H1 (cell line): ENCODE data around the gene LMO2. TPM values are rescaled to one million over a fixed set of nuclear protein-coding genes. Genes with fewer than 3 reads are reported as not detected.

Experiments
- CTCF ChIA-PET: fragments of 300-600 bp; sonication (Branson Sonifier 250); formaldehyde crosslinking; loops from one replicate; lab custom pipeline; 2021; ENCODE audit not compliant: partially characterized antibody; lab: Charles Lee
- POLR2A ChIA-PET: fragments of 300-600 bp; sonication (Branson Sonifier 250); formaldehyde crosslinking; loops from one replicate; lab custom pipeline; 2021; ENCODE audit warnings: inconsistent platforms; ENCODE audit not compliant: partially characterized antibody; lab: Charles Lee
- DNase-seq, 2 experiments: peaks; one replicate each; pipeline versions ENCODE4 v3.0.0 to v3.0.0-alpha.2; 2010 to 2022; ENCODE audit warnings: low spot score in 2 of 2, low read depth in 1 of 2, mixed read lengths in 1 of 2
- FAIRE-seq: peaks from 2 replicates; lab custom pipeline; 2011; peaks lifted over from hg19 to GRCh38; lab: Jason Lieb, UNC
- H2AFZ ChIP-seq: 2 replicates; pipeline ENCODE4 v1.8.1; 2012; ENCODE audit warnings: low read length, inconsistent platforms
- H2AK5ac ChIP-seq: 2 replicates; pipeline ENCODE4 v1.6.1; 2013; ENCODE audit warnings: low read depth, low read length
- H2BK120ac ChIP-seq: replicated peaks from 2 replicates; pipeline ENCODE3; 2013; ENCODE audit warnings: low read depth, low read length, inconsistent platforms
- H2BK12ac ChIP-seq: 2 replicates; pipeline ENCODE4 v1.6.1; 2013; ENCODE audit warnings: low read depth, low read length
- H2BK15ac ChIP-seq: 2 replicates; pipeline ENCODE4 v1.6.1; 2013; ENCODE audit warnings: low read length
- H2BK20ac ChIP-seq: 2 replicates; pipeline ENCODE4 v1.6.1; 2013; ENCODE audit warnings: low read length
- H2BK5ac ChIP-seq: 2 replicates; pipeline ENCODE4 v1.6.1; 2013; ENCODE audit warnings: low read depth, low read length
- H3K14ac ChIP-seq: 2 replicates; pipeline ENCODE4 v1.6.1; 2013; ENCODE audit warnings: inconsistent platforms; ENCODE audit not compliant: insufficient read length
- H3K18ac ChIP-seq: 2 replicates; pipeline ENCODE4 v1.6.1; 2013; ENCODE audit warnings: low read length; ENCODE audit errors: extremely low read depth
- H3K23ac ChIP-seq: 2 replicates; pipeline ENCODE4 v1.6.1; 2013; ENCODE audit warnings: inconsistent platforms; ENCODE audit not compliant: insufficient read length
- H3K23me2 ChIP-seq: 2 replicates; pipeline ENCODE4 v1.6.1; 2013; ENCODE audit warnings: low read depth, low read length
- H3K27ac ChIP-seq: 2 replicates; pipeline ENCODE4 v1.6.1; 2011; ENCODE audit warnings: low read depth, low read length, inconsistent platforms
- H3K27me3 ChIP-seq, 4 experiments: replicated peaks in 1 of 4; 1 replicate in 1 of 4; 2 replicates in 3 of 4; pipeline versions ENCODE4 v1.6.1 to v1.8.1; 2011 to 2013; ENCODE audit warnings: low read length in 3 of 4, mild to moderate bottlenecking in 3 of 4, inconsistent platforms in 2 of 4, mixed read lengths in 2 of 4, moderate library complexity in 1 of 4; ENCODE audit not compliant: control insufficient read depth in 3 of 4, insufficient read depth in 3 of 4; ENCODE audit errors: extremely low read depth in 1 of 4
- H3K36me3 ChIP-seq, 4 experiments: 2 replicates each; pipeline versions ENCODE4 v1.6.1 to v1.8.1; 2011 to 2013; ENCODE audit warnings: mild to moderate bottlenecking in 4 of 4, low read length in 3 of 4, moderate library complexity in 2 of 4, control low read depth in 1 of 4, inconsistent platforms in 1 of 4; ENCODE audit not compliant: insufficient read depth in 4 of 4, control insufficient read depth in 2 of 4
- H3K4ac ChIP-seq: replicated peaks from 2 replicates; pipeline ENCODE3; 2013; ENCODE audit warnings: low read length, low read depth, mixed read lengths, inconsistent platforms; ENCODE audit not compliant: insufficient read length
- H3K4me1 ChIP-seq, 4 experiments: replicated peaks in 1 of 4; 1 replicate in 1 of 4; 2 replicates in 3 of 4; pipeline versions ENCODE4 v1.6.1 to v1.8.1; 2011 to 2013; ENCODE audit warnings: low read length in 3 of 4, inconsistent platforms in 2 of 4, mixed read lengths in 1 of 4; ENCODE audit not compliant: insufficient read depth in 4 of 4, control insufficient read depth in 3 of 4
- H3K4me2 ChIP-seq, 2 experiments: 2 replicates each; pipeline versions ENCODE4 v1.6.1 to v1.8.1; 2011 to 2013; ENCODE audit warnings: low read depth in 2 of 2, low read length in 2 of 2, control low read depth in 1 of 2, inconsistent platforms in 1 of 2, mild to moderate bottlenecking in 1 of 2; ENCODE audit not compliant: insufficient read depth in 1 of 2
- H3K4me3 ChIP-seq, 4 experiments: fragments of 200-600, 300-600 bp in 1 of 4; sonication (generic), shearing (Covaris generic), sonication (Bioruptor Twin) in 1 of 4; 2 replicates each; pipeline versions ENCODE4 v1.5.1 to v1.8.1; 2011 to 2016; ENCODE audit warnings: low read length in 4 of 4, low read depth in 3 of 4, control low read depth in 2 of 4, inconsistent platforms in 2 of 4, mild to moderate bottlenecking in 2 of 4, mixed read lengths in 1 of 4, moderate library complexity in 1 of 4; ENCODE audit not compliant: insufficient read depth in 2 of 4; ENCODE audit errors: extremely low read depth in 1 of 4
- H3K56ac ChIP-seq: replicated peaks from 2 replicates; pipeline ENCODE3; 2013; ENCODE audit warnings: low read depth, mild to moderate bottlenecking, mixed read lengths, low read length, inconsistent platforms; ENCODE audit not compliant: insufficient read length
- H3K79me1 ChIP-seq: 2 replicates; pipeline ENCODE4 v1.6.1; 2013; ENCODE audit warnings: low read depth, low read length, control low read depth
- H3K79me2 ChIP-seq, 2 experiments: 2 replicates each; pipeline versions ENCODE4 v1.6.1 to v1.8.1; 2012 to 2013; ENCODE audit warnings: low read length in 2 of 2, mild to moderate bottlenecking in 2 of 2, inconsistent platforms in 1 of 2; ENCODE audit not compliant: insufficient read depth in 2 of 2, control insufficient read depth in 1 of 2
- H3K9ac ChIP-seq, 4 experiments: replicated peaks in 1 of 4; 1 replicate in 1 of 4; 2 replicates in 3 of 4; pipeline versions ENCODE4 v1.6.1 to v1.8.1; 2011 to 2013; ENCODE audit warnings: low read depth in 3 of 4, low read length in 3 of 4, control low read depth in 2 of 4, mild to moderate bottlenecking in 2 of 4, moderate library complexity in 2 of 4, inconsistent platforms in 1 of 4; ENCODE audit errors: extremely low read depth in 1 of 4
- H3K9me3 ChIP-seq, 2 experiments: 2 replicates each; pipeline versions ENCODE4 v1.6.1 to v1.8.1; 2012 to 2013; ENCODE audit warnings: mild to moderate bottlenecking in 2 of 2, moderate library complexity in 2 of 2, control low read depth in 1 of 2, inconsistent platforms in 1 of 2, low read depth in 1 of 2, low read length in 1 of 2, mixed read lengths in 1 of 2; ENCODE audit not compliant: insufficient read depth in 2 of 2
- H4K20me1 ChIP-seq, 2 experiments: replicated peaks in 1 of 2; 2 replicates each; pipeline versions ENCODE3 to v1.8.1; 2011 to 2013; ENCODE audit warnings: inconsistent platforms in 2 of 2, low read length in 2 of 2, mild to moderate bottlenecking in 1 of 2; ENCODE audit not compliant: insufficient read depth in 2 of 2, control insufficient read depth in 1 of 2
- H4K5ac ChIP-seq: 2 replicates; pipeline ENCODE4 v1.6.1; 2013; ENCODE audit warnings: low read length, low read depth, mixed read lengths, inconsistent platforms; ENCODE audit not compliant: insufficient read length
- H4K8ac ChIP-seq: 2 replicates; pipeline ENCODE4 v1.8.0; 2013; ENCODE audit warnings: mild to moderate bottlenecking, moderate library complexity, low read length, inconsistent platforms; ENCODE audit not compliant: insufficient read depth; ENCODE audit errors: extremely low read depth
- H4K91ac ChIP-seq: replicated peaks from 2 replicates; pipeline ENCODE3; 2013; ENCODE audit warnings: low read length, mixed read lengths, inconsistent platforms; ENCODE audit not compliant: insufficient read length
- ASH2L ChIP-seq: fragments of 200-600, 300-600 bp; sonication (generic); IDR thresholded peaks from one replicate; pipeline ENCODE4 v1.7.1; 2017; ENCODE audit warnings: low read length
- BCL11A ChIP-seq, 2 experiments: IDR thresholded peaks; one replicate each; pipeline ENCODE4 v1.6.1; 2011; ENCODE audit warnings: low read depth in 2 of 2, low read length in 2 of 2, mild to moderate bottlenecking in 2 of 2
- GABPA ChIP-seq: IDR thresholded peaks from 2 replicates; pipeline ENCODE4 v1.6.1; 2011; ENCODE audit warnings: mild to moderate bottlenecking, low read length, moderate library complexity, borderline replicate concordance; ENCODE audit not compliant: insufficient read depth
- HDAC2 ChIP-seq, 2 experiments: fragments of 300-600 bp in 1 of 2; sonication (generic) in 1 of 2; IDR thresholded peaks; 2 replicates each; pipeline ENCODE4 v1.6.1; 2011 to 2012; ENCODE audit warnings: low read depth in 2 of 2, low read length in 2 of 2, mild to moderate bottlenecking in 2 of 2, moderate library complexity in 2 of 2, borderline replicate concordance in 1 of 2, inconsistent platforms in 1 of 2
- JUND ChIP-seq: IDR thresholded peaks from 2 replicates; pipeline ENCODE4 v1.6.1; 2011; ENCODE audit warnings: mild to moderate bottlenecking, improper control_type of control experiment, low read length
- PHF8 ChIP-seq: fragments of 200-600 bp; sonication (generic); conservative IDR thresholded peaks from 2 replicates; pipeline ENCODE4 v1.7.1; 2012; ENCODE audit warnings: low read depth, mild to moderate bottlenecking, inconsistent platforms, low read length, moderate library complexity
- POLR2AphosphoS5 ChIP-seq: IDR thresholded peaks from 2 replicates; pipeline ENCODE4 v1.6.1; 2011; ENCODE audit warnings: low read depth, low read length
- POU5F1 ChIP-seq: IDR thresholded peaks from 2 replicates; pipeline ENCODE4 v1.6.1; 2011; ENCODE audit warnings: low read depth, mild to moderate bottlenecking, low read length, moderate library complexity
- SUZ12 ChIP-seq: fragments of 200-600 bp; sonication (generic); IDR thresholded peaks from 2 replicates; pipeline ENCODE4 v1.6.1; 2012; ENCODE audit warnings: mild to moderate bottlenecking, inconsistent platforms, low read length, moderate library complexity, mixed read lengths
- TCF12 ChIP-seq: IDR thresholded peaks from 2 replicates; pipeline ENCODE4 v1.6.1; 2011; ENCODE audit warnings: low read depth, mild to moderate bottlenecking, low read length
- polyA plus RNA-seq, 7 experiments: library from polyadenylated mRNA; depleted of rRNA in 3 of 7; stranded (reverse) in 5 of 7; unstranded in 2 of 7; fragments of >200 nt in 5 of 7; fragments of 200-250 nt in 2 of 7; gene quantifications; 1 replicate in 5 of 7; 2 replicates in 1 of 7; 4 replicates in 1 of 7; pipeline versions ENCODE4 v1.2.1 to v1.2.3, GENCODE V29; 2011 to 2013; ENCODE audit warnings: missing spikeins in 2 of 7, mixed read lengths in 2 of 7
- total RNA-seq: library from RNA; stranded (reverse); fragmentation: NEBNext Ultra II Directional; extraction: Animal tissue kit (Norgen Biotek cat#: 25700); gene quantifications from 2 replicates; pipeline ENCODE4 v1.2.1, GENCODE V29; 2021

LMO2 gene
- total and polyA plus RNA-seq, 2 of the 8 experiments (the other 6 are each of a cell fraction or from before 2014, with no cell fraction given), result 1.6 to 2.7 TPM

GRCh38 chr11:33910958-33911339 is 19.1 kb upstream of the LMO2 start:
- CTCF ChIA-PET, result interaction anchor here (1.4 to 1.8 kb wide), 3 partner anchors 24 to 81 kb away, joined by 3 to 6 read pairs (median 4); no protein-coding TSS in a partner anchor
- TF ChIP-seq POLR2AphosphoS5, result no peak
- TF ChIP-seq POU5F1, result no peak
- TF ChIP-seq GABPA, result no peak
- no peak for TF ChIP-seq TCF12
- TF ChIP-seq HDAC2 (IDR thresholded peaks at IDR 0.05; ENCODE audit: borderline replicate concordance in 1 of 2, low read depth in 2 of 2, low read length in 2 of 2), result no peak
- TF ChIP-seq BCL11A (IDR thresholded peaks at IDR 0.05; ENCODE audit: low read depth in 2 of 2, low read length in 2 of 2), result no peak
- TF ChIP-seq JUND, result no peak
- TF ChIP-seq ASH2L, result no peak
- TF ChIP-seq SUZ12, result no peak
- TF ChIP-seq PHF8, result no peak

More at GRCh38 chr11:33910958-33911339, 19.1 kb upstream of the LMO2 start:
- H2BK20ac ChIP-seq, result no peak overlapping the region
- peaks cover 0 to 4% of the 10 kb centered on the region in 2 experiments; a peak in 1 of 4 replicates for H3K9me3 ChIP-seq
- H4K5ac ChIP-seq, result no peak overlapping the region
- no peak overlapping the region for H3K4me2 ChIP-seq
- no peaks in the 10 kb centered on the region for H3K79me1 ChIP-seq
- H3K27me3 ChIP-seq, result no peaks in the 10 kb centered on the region
- no peak overlapping the region for H2BK15ac ChIP-seq
- no peak overlapping the region for H3K4me3 ChIP-seq
- no peaks in the 10 kb centered on the region for H3K79me2 ChIP-seq
- FAIRE-seq (no peak), DNase-seq (no peak)
- H3K4ac ChIP-seq, result no peak overlapping the region
- H2BK5ac ChIP-seq, result no peak overlapping the region
- no peaks in the 10 kb centered on the region for H3K23me2 ChIP-seq
- no peak overlapping the region for H3K18ac ChIP-seq
- H2BK120ac ChIP-seq, result no peak overlapping the region
- H4K20me1 ChIP-seq, result no peaks in the 10 kb centered on the region
- no peak overlapping the region for H4K91ac ChIP-seq
- POLR2A ChIA-PET, result interaction anchor here (0.8 kb wide), 1 partner anchor 19 kb away, joined by 4 read pairs; the partner anchor contains the start of gene LMO2
- H2AFZ ChIP-seq, result no peak overlapping the region
- H3K14ac ChIP-seq, result no peak overlapping the region
- H2AK5ac ChIP-seq, result no peak overlapping the region
- no peak overlapping the region for H4K8ac ChIP-seq
- peaks cover 0 to 5% (median 0%) of the 10 kb centered on the region in 4 experiments; a peak in 1 of 7 replicates for H3K4me1 ChIP-seq
- no peak overlapping the region for H2BK12ac ChIP-seq
- H3K27ac ChIP-seq, result no peak overlapping the region
- no peak overlapping the region for H3K23ac ChIP-seq
- H3K36me3 ChIP-seq, result no peaks in the 10 kb centered on the region
- H3K56ac ChIP-seq, result no peak overlapping the region
- H3K9ac ChIP-seq, result no peak overlapping the region
